NCI-H2171 (cell line): ENCODE results near the gene TMEM161A.
"Not testable (repeated sequence)": the region's sequence is repeated elsewhere in the genome, so short reads cannot be mapped to it uniquely, and the experiment has no call there.

Experiments
- DNase-seq: peaks from one replicate; lab custom pipeline; 2025; lab: John Stamatoyannopoulos, UW

Gene TMEM161A

DNA sequence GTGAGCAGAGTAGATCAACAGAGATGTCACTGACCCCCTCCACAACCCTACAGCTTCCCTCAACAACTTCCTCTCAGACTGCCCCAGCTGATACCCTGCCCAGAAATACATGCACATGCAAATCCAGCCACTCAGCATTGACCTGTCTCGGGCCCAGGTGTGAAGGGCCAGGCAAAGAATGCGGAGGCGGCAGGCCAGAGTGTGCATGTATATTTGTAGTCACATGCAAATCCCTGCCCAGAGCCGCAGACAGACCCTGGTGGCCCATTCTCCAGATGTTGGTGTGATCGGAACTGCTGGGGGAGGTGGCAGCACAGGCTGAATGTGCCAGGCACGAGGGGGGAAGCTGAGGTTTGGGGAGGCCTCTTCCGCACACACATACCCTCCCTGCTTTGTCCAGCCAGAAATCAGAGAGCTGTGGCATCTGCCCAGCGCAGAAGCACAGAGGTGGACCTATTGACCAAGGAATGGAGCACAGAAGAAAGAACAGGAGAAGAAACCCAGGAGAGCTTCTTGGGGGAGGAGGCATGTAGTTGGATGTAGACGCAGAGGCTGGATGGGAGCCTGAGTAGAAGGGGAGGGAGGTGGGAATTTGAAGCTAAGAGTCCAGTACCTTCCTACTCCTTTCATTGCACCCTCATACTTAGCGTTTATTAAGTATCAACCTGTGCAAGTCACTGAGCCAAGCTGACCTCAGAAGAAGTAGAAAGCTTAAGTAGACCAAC lies 17.4 kb upstream of the TMEM161A start:
- DNase-seq = no peak

DNA sequence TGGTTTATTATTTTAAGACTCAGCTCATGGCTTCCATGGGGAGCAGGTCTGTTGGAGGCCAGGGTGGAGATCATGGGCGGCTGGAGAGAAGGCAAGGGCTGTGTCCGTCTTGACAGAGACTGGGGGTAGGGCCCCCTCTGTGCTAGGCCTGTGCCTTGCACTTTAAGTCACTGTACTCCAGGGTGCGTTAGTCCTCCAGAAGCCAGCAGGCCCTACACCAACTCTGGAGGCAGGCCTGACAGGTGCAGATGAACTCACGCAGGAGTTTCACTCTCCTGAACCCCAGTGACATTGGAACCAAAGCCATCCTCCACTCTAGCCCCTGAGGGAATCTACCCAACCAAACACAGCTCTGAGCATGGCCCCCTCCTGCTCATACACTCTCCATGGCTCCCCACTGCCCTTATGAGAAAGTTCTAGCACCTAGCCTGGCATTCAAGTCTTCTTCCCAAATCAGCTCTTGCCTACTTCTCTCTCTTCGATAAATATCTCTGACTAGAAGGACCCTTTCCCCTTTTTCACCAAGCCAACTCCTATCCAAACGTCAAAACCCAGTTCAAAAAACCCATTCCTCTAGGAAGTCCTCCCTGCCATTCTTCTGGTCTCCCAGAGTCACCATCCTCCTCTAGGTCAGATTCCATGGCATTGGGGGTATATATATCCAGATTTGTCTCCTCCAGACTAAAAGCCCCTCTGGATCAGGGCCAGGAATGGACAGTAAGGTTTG lies 16.7 kb upstream of the TMEM161A start:
- no peak for DNase-seq

DNA sequence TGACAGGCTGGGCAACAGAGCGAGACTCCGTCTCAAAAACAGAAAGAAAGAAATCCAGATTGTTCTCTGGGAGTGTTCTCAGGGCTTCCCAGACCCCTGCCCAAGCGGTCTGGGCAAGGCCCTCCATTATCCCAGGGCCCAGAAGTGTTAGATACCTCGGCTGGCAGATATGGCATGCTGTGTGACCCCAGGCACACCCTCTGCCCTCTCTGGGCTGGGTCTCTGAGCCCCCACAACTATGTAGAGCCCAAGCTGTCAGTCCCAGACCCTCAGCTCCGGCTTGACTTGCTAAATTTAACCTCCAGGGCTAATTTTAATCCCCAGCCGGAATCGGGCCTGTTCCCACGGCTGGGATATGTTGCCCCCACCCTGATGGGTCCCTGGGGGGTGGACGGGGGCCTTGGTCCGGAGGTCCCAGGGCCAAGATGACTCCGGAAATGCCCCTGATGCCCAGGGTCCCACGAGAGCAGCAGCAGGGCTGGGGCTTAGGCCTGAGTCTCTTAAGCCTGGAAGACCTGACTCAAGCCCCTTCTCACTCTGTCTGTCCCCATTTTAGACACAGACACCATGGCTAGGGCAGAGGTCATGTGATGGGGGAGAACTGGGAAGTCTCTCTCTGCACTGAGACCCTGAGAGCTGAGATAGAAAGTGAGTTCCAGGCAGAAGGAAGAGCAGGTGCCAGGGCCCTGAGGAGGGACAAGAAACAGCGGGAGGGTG lies 14.5 kb upstream of the TMEM161A start:
- no peak for DNase-seq

DNA sequence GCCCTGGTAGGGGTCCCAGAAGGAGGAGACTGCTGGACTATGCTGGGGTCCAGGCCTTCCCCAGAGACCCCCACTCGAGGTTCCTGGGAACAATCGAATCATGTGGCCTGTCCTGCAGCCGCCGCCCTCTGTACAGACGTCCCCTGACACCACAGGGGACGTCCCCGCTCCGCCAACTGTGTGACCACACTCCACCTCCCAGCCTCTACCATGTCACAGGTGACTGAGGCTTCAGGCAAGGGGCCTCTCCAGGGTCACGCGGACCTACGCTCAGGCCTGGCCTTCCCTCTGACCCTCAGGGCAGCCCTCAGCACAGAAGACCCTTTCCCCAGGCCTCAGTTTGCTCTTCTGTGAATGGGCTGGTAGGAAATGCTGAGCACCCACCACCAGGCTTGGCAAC lies 13.1 kb upstream of the TMEM161A start:
- DNase-seq = no peak

DNA sequence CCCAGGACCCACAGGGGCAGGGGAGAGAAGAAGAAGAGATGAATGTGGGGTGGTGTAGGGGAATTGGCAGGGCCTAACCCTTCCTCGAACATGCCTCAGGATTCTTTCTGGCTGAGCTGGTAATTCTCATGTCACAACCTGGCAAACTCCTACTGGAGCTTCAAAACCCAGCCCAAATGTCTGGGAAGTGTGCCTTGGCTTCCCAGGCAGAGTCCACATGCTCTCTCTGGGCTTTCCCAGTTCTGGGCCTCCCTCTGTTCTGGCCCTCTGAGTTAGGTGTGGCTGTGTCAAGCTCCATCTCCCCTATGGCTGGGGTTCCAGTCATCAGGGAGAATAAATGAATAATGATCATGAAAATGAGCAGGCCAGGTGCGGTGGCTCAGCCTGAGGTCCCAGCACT lies 11.2 kb upstream of the TMEM161A start:
- DNase-seq = no peak

DNA sequence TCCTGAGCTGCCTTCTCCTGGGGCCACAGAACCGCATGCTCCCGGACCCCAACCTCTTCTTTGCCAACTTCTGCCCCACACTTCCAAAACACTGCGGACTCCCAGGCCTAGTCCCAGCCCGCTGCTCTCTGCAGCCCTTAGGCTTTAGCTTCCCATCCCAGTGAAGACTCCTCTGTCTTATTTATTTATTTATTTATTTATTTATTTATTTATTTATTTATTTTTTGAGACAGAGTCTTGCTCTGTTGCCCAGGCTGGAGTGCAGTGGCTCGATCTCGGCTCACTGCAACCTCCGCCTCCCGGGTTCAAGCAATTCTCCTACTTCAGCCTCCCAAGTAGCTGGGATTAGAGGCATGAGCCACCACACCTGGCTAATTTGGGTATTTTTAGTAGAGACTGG lies 10.2 kb upstream of the TMEM161A start:
- not testable (repeated sequence) for DNase-seq

DNA sequence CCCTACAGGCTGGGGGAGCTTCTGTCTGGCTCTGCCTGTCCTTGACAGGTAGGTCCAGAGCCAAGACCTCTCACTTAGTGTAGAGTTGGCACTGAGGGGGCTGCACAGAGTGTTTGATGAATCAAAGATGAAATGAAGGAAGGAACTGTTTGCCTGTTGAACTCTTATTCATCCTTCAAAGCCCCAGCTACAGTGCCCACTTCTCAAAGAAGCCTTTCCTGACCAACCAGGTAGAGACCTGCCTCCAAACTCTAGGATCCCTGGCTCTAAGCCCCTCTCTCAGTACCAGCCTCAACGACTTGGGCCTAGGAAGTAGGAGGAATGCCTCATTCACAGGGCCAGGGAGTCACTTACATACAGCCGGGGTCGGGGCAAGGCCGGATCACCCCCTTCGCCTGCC lies 9.1 kb upstream of the TMEM161A start:
- no peak for DNase-seq

DNA sequence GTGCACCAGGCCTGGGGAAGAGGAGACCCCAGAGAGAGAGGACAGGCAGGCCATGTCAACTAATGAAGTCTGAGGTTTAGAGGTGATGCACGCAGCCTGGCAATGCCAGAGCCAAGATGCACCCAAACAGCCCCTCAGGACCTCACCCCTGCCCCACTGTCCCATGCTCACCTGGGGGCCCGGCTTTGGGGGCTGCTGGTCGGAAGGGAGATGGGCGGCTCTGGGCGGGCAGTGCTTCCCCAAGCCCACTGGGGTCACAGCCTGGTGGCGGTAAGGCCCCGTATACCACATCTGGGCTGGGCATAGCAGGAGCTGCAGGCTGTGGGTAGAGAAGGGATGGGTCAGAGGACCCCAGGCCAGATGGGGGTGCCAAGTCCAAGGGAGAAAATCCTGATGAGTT lies 8.6 kb upstream of the TMEM161A start:
- DNase-seq = no peak

DNA sequence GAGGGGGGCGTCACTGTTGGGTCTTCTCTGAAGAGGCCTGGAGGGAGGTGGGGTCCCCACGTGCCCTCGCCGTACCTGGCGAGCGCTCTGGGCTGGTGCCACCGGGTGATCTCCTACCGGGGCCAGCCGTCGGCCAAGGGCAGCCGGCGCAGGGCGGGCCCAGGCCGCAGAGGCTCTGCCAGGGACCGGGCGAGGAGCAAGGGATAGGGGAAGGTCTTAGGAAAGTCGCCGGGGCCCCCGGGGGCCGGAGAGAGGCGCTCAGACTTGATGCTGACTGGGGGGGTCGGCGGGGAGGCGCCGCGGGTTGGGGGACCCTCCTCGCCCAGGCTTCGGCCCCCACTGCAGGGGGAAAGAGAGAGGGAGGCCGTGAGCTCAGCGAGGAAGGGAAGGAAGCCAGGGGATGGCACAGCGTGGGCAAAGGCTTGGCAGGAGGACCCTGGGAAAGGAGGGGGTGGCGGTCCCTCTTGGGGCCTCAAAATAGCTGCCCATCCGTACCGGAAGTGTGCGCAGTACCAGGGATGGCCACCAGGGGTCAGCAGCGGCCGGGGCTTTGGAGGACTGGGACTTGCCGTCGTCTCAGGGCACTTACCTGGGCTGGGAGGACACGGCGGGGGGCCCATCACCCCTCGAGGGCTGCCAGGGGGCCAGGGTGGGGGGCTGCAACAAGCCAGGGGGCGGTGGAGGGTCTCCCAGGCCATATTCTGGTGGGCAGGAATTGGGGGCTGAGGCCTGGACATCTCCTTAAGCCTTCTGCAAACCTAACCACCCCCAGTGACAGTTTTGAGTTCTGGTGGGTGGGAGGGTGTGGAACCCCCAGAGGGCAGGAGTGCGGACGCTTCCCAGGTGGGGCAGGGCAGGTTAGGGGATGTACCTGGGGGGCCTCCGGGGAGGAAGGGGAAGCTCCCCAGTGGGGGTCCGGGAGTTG lies 7.7 kb upstream of the TMEM161A start:
- peak; percentile 16 for DNase-seq

DNA sequence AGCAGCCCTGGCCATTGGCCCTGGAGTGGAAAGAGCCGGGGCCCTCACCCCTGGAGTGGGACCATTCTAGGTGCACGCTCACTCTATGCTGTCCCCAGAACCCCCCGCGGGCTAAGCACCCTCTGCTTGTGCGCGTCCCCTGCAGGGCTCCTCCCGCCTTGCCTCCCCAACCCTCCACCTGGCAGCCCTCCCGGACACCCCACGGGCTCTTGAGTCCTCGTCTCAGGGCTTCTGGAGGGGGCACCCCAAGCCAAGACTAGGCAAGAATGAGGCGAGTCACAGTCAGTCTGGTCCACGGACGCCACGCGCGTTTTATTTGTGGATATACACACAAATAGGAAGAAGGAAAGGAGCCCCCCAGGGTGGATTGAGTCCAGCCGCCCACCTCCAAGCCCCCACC lies 7.0 kb upstream of the TMEM161A start:
- no peak for DNase-seq

DNA sequence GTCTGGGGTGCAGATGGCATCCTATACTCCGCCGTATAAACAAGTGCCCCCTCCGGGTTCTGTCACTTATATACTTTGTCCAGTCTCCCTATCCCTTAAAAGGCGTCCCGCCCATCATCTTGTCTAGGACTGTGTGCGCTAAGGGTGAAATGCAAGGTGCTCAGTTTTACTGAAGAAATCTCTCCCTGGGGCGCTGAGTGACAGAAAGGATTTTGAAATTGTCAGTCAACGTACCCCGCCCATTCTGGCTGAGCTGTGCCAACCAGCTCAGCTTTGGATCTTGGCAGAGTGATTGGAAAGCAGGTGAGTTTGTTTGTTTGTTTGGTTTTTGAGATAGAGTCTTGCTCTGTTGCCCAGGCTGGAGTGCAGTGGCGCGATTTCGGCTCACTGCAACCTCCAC lies 4.1 kb upstream of the TMEM161A start:
- DNase-seq = no peak

DNA sequence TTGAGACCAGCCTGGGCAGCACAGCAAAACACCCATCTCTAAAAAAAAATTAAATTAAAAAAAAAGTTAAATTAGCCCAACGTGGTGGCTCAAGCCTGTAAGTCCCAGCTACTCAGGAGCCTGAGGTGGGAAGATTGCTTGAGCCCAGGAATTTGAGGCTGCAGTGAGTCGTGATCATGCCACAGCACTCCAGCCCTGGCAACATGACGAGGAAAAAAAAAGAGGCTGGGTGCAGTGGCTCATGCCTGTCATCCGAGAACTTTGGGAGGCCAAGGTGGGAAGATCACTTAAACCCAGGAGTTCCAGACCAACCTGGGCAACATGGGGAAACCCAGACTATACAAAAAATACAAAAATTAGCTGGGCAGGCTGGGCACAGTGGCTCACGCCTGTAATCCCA lies 2.2 kb upstream of the TMEM161A start:
- no peak for DNase-seq

DNA sequence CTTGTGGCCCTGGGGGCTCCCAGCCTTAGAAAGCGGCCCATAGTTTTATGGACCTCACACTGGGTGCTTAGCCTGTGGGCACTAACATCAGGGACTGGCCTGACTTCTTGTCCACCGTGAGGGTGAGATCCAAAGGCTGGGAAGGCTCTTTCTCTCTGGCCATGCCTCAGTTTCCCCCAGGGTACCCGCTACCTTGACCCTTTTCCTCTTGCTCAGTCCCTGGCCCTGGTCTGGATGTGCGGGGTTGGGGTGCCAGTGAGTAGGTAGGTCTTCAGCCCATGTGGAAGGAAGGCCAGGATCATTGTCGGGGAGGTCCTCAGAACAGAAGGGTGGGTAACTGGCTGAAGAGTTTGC lies 1.6 kb upstream of the TMEM161A start:
- DNase-seq = no peak

DNA sequence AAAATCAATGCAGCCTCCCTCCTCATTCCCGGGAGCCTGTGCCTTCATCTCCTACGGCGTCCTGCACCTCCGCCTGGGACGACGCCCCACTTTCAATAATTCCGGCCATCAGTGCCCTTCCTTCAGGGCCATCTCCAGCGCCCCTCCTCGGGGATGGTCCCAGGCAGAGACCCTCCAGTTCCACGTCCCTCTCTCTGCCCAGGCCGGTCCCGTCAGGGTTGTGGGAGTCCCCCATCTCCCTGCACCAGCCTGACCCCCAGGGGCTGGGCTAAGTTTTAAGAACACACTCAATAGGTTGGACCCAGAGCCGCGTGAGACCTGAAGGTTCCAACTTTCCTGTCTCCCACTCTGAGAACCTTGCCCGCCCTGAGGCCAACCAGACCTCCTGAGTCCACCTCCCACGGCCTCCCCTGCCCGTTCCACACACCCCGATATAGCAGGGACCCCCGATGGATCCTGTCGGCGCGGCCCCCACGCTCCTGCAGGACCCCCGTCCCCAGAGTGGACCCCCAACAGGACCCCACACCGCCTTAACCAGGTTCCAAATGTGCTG lies 646 bp downstream of the TMEM161A start:
- no peak for DNase-seq

DNA sequence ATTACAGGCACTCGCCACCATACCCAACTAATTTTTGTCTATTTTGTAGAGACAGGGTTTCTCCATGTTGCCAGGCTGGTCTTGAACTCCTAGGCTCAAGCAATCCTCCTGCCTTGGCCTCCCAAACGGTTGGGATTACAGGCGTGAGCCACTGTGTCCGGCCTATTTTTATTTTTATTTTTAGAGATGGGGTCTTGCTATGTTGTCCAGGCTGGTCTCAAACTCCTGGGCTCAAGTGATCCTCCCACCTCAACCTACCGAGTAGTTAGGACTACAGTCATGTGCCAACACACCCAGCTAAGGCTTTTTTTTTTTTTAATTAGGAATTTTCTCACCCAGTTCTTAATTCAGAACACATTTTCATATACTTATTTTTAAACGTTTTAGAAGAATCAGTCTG lies 2.6 kb downstream of the TMEM161A start:
- not testable (repeated sequence) for DNase-seq

DNA sequence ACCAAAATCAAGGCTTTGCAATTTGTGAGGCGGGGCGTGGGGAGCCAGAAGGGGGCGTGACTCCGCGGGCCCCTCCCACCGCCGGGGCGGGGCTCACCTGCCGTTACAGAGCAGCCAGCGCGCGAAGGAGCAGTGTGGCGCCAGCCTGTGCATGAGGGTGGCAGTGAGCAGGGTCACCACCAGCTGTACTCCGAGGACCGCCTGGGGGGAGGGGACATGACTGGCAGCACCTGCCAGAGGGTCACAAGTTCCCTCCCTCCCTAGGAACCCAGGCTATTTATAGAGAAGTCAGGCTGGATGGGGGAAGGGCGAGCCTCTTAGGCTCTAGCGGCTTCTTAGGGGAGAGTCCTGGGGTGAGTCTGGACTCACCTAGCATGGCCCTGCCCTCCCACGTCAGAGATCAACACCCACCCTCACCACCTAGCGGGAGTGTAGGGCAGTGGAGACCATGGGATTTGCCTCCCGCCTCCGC lies 3.6 kb downstream of the TMEM161A start:
- peak; percentile 70 for DNase-seq

DNA sequence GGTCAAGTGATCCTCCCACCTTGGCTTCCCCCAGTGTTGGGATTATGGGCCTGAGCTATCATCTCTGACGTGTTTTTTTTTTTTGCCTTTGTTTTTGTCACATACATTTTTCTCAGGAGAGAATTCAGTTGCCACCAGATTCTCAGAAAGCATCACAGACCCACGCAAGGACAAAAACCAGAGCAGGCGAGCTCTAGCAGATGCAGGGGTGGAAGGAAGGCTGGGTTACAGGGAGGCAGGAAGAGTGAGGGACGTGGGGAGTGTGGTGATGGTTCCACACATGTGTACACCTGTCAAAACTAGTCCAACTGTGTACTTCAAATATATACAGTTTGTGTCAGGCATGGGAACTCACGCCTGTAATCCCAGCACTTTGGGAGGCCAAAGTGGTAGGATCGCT lies 4.3 kb downstream of the TMEM161A start:
- no peak for DNase-seq

DNA sequence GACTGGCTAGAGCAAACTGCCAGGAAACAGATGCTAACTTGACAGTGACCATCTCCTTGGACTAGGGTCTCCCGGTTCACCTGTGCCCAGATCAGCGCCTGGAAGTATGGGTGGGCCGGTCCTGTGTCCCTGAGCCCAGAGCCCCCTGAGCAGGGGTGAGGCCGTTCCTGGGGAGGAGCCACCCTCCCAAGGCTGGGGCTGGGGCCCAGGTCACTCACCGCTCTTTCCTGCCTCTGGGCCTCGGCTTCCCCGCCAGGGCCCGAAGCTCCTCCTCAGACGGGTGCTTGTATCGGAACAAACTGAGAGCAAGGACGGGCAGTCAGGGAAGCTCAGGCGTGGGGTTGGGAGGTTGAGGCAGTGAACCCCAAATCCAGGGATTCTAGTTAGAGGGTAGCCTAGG lies 5.4 kb downstream of the TMEM161A start:
- no peak for DNase-seq

DNA sequence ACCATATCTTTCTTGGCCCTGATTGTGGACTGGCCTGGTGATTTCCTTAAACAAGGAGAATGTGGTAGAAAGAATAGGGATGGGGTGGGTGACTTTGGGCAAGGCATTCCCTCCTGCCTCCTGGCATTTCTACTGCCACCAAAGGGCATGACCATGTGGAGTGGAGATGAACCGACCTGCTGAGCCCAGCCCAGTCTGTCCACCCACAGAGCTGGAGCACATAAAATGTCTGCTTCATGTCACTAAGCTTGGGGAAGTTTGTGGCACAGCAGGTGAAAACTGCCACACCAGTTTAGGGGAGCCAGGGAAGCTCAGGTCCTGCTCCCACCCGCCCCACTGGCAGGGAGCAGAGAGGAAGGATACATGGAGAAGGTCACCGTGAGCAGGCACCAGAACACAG lies 6.3 kb downstream of the TMEM161A start:
- DNase-seq = no peak

DNA sequence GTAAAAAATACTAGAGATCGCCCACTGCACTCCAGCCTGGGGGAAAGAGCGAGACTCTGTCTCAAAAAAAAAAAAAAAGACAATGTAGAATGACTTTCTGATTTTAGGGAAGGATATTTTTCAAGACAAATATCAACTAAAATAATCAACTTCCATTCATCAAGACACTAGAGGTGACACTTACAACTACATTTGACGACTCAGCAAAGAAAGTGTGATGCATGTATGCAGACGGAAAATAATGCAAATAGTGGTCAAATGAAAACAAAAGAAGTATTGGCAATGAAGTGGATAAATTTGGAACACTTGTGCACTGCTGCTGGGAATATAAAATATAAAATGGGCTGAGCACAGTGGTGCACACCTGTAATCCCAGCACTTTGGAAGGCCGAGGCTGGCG lies 12.2 kb downstream of the TMEM161A start:
- DNase-seq = no peak

DNA sequence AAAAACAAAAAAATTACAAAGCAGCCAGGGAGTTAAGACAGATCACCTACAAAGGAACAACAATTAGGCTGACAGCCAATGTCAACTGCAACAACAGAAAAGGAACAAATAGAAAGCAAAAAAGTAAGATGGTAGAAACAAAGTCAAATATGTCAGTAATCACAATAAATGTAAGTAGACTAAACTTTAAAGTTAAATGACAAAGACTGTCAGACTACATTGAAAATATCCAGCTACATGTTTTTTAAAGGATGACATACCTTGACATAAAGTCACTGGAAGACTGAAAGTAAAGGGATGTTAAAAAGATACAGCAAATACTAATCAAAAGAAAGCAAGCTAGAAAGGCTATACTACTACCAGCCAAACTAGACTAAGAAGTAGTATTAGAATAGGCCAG lies 14.9 kb downstream of the TMEM161A start:
- no peak for DNase-seq

DNA sequence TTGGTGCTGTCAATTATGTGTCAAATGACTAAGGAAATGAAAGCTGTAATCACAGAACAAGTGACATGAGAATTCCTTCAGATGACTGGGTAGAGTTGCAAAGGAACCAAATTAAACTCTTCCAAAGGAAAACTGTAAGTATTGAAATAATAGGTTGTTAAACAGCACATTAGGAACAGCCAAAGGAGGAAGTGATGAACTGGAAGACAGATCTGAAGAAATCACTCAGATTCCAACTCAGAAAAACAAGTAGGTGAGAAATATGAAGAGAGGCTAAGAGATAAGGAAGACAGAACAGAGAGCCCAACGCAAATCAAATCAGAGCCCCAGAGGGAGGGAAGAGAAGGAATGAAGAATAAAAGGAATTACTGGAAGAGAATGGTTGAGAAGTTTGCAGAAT lies 15.4 kb downstream of the TMEM161A start:
- no peak for DNase-seq
